ENCODE measurements around the gene PSMB1.

Gene PSMB1

DNA sequence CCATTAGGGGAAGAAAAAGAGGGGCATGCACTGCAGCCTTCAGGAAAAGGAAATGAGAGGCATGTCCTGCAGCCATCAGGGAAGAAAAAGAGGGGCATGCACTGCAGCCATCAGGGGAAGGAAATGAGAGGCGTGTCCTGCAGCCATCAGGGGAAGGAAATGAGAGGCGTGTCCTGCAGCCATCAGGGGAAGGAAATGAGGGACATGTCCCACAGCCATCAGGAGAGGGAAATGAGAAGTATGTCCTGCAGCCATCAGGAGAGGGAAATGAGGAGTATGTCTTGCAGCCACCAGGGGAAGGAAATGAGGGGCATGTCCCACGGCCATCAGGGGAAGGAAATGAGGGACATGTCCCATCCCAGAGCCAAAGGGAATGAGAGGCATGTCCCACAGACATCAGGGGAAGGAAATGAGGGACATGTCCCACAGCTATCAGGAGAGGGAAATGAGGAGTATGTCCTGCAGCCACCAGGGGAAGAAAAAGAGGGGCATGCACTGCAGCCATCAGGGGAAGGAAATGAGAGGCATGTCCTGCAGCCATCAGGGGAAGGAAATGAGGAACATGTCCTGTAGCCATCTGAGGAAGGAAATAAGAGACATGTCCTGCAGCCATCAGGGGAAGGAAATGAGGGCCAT is 52.0 kb downstream of the PSMB1 start:
- DNase-seq: no peak

DNA sequence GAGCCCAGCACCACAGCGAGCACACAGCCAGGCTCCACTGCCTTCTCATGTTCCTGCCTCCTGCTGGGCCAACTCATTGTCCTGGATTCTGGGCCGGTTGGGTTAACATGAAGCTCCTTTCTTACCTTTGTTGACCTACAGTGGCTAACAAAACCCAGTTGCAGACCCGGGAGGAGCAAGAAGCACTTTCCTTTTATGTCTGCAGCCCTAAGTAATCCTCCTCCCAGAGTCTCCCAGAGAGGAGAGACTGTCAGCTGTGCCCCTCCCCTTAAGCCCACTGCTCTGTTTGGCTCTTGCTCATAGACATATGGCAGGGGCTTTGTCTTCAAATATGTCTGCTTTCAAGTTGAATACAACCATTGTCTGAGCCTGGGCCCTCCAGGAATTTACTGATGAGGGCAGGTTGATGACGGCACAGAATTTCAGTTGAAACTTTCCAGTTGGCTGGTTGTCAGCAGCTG is 55.2 kb downstream of the PSMB1 start:
- no peak for DNase-seq

DNA sequence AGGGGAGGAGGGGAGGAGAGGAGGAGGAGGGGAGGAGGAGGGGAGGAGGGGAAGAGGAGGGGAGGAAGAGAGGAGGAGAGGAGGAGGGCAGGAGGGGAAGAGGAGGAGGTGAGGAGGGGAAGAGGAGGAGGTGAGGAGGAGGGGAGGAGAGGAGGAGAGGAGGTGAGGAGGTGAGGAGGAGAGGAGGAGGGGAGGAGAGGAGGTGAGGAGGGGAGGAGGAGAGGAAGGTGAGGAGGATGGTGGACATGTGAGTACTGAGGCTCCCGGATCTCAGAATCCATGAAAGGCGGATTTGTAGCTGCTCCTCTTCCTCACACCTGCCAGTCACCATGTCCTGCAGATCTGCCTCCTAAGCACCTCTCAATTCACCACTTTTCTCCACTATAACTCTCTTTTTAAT is 59.8 kb downstream of the PSMB1 start:
- DNase-seq: no peak

DNA sequence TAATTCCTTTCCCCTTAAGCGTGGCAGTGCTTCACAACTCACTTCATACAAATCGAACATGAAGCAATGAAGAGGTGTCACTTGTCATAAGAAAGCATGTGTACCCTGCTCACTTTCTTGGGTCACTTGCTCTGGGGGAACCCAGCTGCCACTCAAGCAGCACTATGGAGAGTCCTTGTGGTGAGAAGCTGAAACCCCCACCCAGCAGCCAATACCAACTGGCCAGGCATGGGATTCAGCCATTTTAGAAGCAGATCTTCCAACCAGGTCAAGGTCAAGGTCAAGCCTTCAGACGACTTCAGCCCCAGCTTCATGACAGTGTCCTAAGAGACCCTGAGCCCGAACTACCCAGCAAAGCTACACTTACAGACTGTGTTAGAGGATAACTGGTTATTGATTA is 62.8 kb downstream of the PSMB1 start:
- DNase-seq: no peak

DNA sequence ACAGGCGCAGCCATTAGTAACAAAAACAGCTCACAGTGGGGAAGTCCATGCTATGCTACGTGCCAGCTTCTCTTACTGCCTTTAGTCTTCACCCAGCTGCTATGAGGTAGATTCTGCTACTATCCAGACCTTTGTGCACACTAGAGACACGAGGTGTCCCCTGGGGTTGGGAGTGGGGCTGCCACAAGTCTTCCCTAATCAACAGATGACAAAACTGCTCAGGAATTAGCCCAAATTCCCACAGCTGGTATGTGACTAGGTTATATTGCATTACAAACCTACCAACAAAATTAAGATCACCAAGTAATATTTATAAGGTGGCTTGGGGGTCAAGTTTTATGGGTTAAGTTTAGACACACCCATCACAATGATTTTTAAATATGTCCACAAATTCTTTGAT is 63.3 kb downstream of the PSMB1 start:
- no peak for DNase-seq

DNA sequence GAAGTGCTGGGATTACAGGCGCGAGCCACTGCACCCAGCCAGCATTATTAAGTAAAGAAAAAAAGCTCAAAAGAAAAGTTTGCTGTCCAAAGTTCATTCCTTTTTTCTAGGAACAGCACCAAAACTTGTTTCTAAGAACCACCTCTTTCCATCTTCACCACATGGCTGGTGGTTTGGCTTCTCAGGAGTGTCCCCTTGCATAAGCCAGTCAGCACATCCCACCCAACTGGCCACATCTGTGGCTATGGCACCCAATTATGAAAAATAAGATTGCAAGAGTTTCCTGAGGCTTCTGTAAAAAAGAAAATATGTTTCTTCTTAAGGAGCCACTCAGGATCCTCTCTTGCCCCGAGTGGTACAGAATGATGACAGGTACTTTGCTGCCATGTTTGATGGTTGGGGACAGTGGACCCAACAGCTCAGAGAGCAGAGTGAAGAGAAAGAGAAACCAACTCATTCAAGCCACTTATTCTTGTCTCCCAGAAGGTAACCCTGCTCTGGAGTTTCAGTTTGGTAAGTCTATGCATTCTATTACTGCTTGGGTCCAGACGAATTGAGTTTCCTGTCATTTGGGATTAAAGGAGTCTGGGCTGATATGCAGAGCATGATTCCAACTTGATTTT is 65.3 kb downstream of the PSMB1 start:
- DNase-seq: no peak

DNA sequence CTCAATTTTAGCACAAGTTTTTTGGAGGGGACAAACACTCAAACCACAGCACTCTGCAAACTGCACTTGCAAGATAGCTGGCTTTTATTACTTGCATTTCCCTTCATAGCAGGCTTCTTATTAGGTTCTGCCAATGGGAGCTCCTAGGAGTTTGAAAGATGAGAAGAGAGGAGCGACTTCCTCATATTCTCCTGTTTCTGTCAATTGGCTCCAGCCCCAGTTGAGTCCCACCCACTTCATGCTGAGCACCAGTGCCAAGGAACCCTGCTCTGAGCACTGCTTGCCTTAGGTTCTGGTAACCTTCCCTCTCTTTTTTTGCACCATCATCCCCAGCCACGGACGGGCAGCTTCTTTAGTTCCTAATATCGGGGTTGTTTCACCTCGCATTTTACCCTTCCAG is 67.9 kb downstream of the PSMB1 start:
- DNase-seq: no peak

Measured in midbrain (tissue), 1 donor.